ENCODE results near the gene NOXA1. TPM values are rescaled to one million over a fixed set of nuclear protein-coding genes. Genes with fewer than 3 reads are reported as not detected.

The NOXA1 gene
- total and polyA plus RNA-seq, 9 of the 15 experiments (the other 6 are each of a cell fraction or from before 2014, with no cell fraction given), result 0.07 to 1.2 (median 0.20) TPM; not detected in 4

DNA sequence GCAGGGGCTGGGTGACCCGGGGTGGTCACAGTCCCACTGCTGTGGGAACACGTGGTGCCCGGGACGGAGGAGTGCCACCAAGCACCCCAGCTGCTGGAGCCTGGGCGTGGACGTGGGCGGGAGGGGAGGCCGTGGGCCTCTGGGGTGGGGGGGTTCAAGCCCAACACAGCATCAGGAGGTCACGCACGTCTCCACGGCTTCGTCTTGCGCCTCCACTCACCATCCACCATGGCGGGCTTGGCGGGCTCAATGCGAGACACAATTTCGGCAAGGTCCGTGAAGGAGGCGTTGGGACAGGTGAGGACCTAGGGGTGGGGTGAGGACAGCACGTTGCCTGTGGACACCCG lies 38.1 kb downstream of the NOXA1 start (continued):
- TF ChIP-seq, protein P1, sequence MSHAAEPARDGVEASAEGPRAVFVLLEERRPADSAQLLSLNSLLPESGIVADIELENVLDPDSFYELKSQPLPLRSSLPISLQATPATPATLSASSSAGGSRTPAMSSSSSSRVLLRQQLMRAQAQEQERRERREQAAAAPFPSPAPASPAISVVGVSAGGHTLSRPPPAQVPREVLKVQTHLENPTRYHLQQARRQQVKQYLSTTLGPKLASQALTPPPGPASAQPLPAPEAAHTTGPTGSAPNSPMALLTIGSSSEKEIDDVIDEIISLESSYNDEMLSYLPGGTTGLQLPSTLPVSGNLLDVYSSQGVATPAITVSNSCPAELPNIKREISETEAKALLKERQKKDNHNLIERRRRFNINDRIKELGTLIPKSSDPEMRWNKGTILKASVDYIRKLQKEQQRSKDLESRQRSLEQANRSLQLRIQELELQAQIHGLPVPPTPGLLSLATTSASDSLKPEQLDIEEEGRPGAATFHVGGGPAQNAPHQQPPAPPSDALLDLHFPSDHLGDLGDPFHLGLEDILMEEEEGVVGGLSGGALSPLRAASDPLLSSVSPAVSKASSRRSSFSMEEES (CRISPR knock-in tag; IDR thresholded peaks at IDR 0.05), result no peak
- TF ChIP-seq TCF7L2 (IDR thresholded peaks at IDR 0.05; ENCODE audit: low read depth, low read length), result no peak
- TF ChIP-seq, protein P2, sequence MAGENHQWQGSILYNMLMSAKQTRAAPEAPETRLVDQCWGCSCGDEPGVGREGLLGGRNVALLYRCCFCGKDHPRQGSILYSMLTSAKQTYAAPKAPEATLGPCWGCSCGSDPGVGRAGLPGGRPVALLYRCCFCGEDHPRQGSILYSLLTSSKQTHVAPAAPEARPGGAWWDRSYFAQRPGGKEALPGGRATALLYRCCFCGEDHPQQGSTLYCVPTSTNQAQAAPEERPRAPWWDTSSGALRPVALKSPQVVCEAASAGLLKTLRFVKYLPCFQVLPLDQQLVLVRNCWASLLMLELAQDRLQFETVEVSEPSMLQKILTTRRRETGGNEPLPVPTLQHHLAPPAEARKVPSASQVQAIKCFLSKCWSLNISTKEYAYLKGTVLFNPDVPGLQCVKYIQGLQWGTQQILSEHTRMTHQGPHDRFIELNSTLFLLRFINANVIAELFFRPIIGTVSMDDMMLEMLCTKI (IDR thresholded peaks at IDR 0.05; ENCODE audit: partially characterized antibody), result no peak

GRCh38 chr9:137461663-137462395 lies 38.6 kb downstream of the NOXA1 start:
- Histone ChIP-seq H3K4me1 (replicated peaks in 1 of 2; ENCODE audit: control insufficient read depth in 2 of 2, insufficient read depth in 2 of 2, low read length in 2 of 2) (peaks cover 17 to 95% of the 10 kb centered on the region in 2 experiments), H3K4me3 (peak overlapping the region; percentile 32)
- peak; percentile 43 for TF ChIP-seq TAF1 (IDR thresholded peaks at IDR 0.05; ENCODE audit: control insufficient read depth, extremely low read depth, insufficient read depth, low read length, severe bottlenecking)
- peak; percentile 45; the same call in 1 of the 2 replicates for TF ChIP-seq GABPB1 (CRISPR knock-in tag; IDR thresholded peaks at IDR 0.05)
- TF ChIP-seq MED1 (CRISPR knock-in tag; IDR thresholded peaks at IDR 0.05; ENCODE audit: borderline replicate concordance), result 0 out of 2 replicates have a peak, but pooled peaks have one; percentile 53
- no peak for TF ChIP-seq NFIX (CRISPR knock-in tag; IDR thresholded peaks at IDR 0.05; ENCODE audit: low read depth)
- TF ChIP-seq, protein P3, sequence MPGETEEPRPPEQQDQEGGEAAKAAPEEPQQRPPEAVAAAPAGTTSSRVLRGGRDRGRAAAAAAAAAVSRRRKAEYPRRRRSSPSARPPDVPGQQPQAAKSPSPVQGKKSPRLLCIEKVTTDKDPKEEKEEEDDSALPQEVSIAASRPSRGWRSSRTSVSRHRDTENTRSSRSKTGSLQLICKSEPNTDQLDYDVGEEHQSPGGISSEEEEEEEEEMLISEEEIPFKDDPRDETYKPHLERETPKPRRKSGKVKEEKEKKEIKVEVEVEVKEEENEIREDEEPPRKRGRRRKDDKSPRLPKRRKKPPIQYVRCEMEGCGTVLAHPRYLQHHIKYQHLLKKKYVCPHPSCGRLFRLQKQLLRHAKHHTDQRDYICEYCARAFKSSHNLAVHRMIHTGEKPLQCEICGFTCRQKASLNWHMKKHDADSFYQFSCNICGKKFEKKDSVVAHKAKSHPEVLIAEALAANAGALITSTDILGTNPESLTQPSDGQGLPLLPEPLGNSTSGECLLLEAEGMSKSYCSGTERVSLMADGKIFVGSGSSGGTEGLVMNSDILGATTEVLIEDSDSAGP (CRISPR knock-in tag; IDR thresholded peaks at IDR 0.05), result no peak
- TF ChIP-seq GABPA (tag; conservative IDR thresholded peaks at IDR 0.05; ENCODE audit: low read depth), result 0 out of 2 replicates have a peak, but pooled peaks have one; percentile 27
- peak; percentile 93 for TF ChIP-seq SP1 (CRISPR knock-in tag; IDR thresholded peaks at IDR 0.05)
- TF ChIP-seq ATF4 (CRISPR knock-in tag; IDR thresholded peaks at IDR 0.05), result no peak

More at GRCh38 chr9:137461663-137462395, 38.6 kb downstream of the NOXA1 start:
- H3K27me3 ChIP-seq (ENCODE audit: control insufficient read depth in 2 of 2, insufficient read depth in 2 of 2, low read length in 2 of 2), result no peaks in the 10 kb centered on the region
- WGBS (ENCODE audit: insufficient coverage, low coverage, missing lambda C conversion rate), result 4% methylated on average over 31 of the region's 52 CpGs
- peak; percentile 96 for ATAC-seq
- no TSS peak for BruUV-seq (replicated peaks)
- peak overlapping the region; percentile 86 for H2AFZ ChIP-seq (ENCODE audit: low read depth, low read length)
- H3K27ac ChIP-seq (ENCODE audit: extremely low read depth, low read depth, low read length), result no peak overlapping the region
- H3K9me1 ChIP-seq (ENCODE audit: control insufficient read depth, insufficient read depth, low read length), result no peaks in the 10 kb centered on the region
- DNase-seq (ENCODE audit: extremely low read depth in 1 of 4, low spot score in 3 of 4), result peak; percentile 92 to 95 (median 94)
- intact Hi-C loops (cut with micrococcal nuclease), result loop anchor here (2.0 kb wide), 1 partner anchor 31 kb away; no protein-coding TSS in a partner anchor
- H3K9ac ChIP-seq (ENCODE audit: insufficient read depth in 1 of 2, low read depth in 2 of 2, low read length in 2 of 2), result peak overlapping the region in 1 of 2 experiments; percentile 97; a peak in 2 of 4 replicates
- ChIA-PET POLR2A (interaction anchor here (0.6 to 1.5 kb wide), 4 partner anchors 9 to 756 kb away, joined by 3 to 6 read pairs (median 4); no protein-coding TSS in a partner anchor), CTCF (ENCODE audit: low intra/inter-chr PET ratio) (no interaction called here)
- peaks cover 12% of the 10 kb centered on the region; the same call in 1 of the 3 replicates for H3K36me3 ChIP-seq (ENCODE audit: control insufficient read depth, insufficient read depth, low read length)
- H4K20me1 ChIP-seq (replicated peaks; ENCODE audit: control insufficient read depth, insufficient read depth, low read length), result no peaks in the 10 kb centered on the region
- in situ Hi-C loops (cut with MboI), result no loop called here
- H3K79me2 ChIP-seq (ENCODE audit: control insufficient read depth, insufficient read depth, low read length), result peaks cover 12% of the 10 kb centered on the region
- FAIRE-seq, result peak; percentile 99
- no peaks in the 10 kb centered on the region for H3K9me3 ChIP-seq (replicated peaks; ENCODE audit: control insufficient read depth, insufficient read depth, low read depth, low read length)
- H3K4me2 ChIP-seq (ENCODE audit: insufficient read depth, low read length), result peak overlapping the region; percentile 75
